Loucy (cell line): ENCODE measurements around the gene LEPROT.

ENCODE experiments used
- CTCF ChIP-seq: fragments of 200-600 bp; sonication (generic); conservative IDR thresholded peaks from 2 replicates; pipeline ENCODE4 v1.5.1; 2014; ENCODE audit warnings: mild to moderate bottlenecking, antibody characterized with exemption, low read length
- EZH2phosphoT487 ChIP-seq: fragments of 200-600 bp; IDR thresholded peaks from 2 replicates; pipeline ENCODE4 v1.6.1; 2018; ENCODE audit warnings: antibody characterized with exemption, mild to moderate bottlenecking, moderate library complexity, borderline replicate concordance

GRCh38 chr1:65456481-65456880 lies 36.0 kb downstream of the LEPROT start:
- TF ChIP-seq CTCF = no peak
- no peak for TF ChIP-seq EZH2phosphoT487
